PFSK-1 (cell line): ENCODE results near the gene GLUD2.

Source experiments
- POLR2AphosphoS5 ChIP-seq: IDR thresholded peaks from 2 replicates; pipeline ENCODE4 v1.6.1; 2012; ENCODE audit warnings: low read depth, mild to moderate bottlenecking, control low read depth, low read length, moderate library complexity
- REST ChIP-seq, 2 experiments: IDR thresholded peaks; 2 replicates each; pipeline versions ENCODE4 v1.6.1 to v1.8.0; 2011 to 2012; ENCODE audit warnings: low read depth in 2 of 2, low read length in 2 of 2, control low read depth in 1 of 2, inconsistent platforms in 1 of 2, mild to moderate bottlenecking in 1 of 2, moderate library complexity in 1 of 2; ENCODE audit not compliant: insufficient read depth in 1 of 2
- SIN3A ChIP-seq: IDR thresholded peaks from 2 replicates; pipeline ENCODE4 v1.6.1; 2012; ENCODE audit warnings: mild to moderate bottlenecking, low read length, moderate library complexity, borderline replicate concordance; ENCODE audit not compliant: insufficient read depth
- TAF1 ChIP-seq: IDR thresholded peaks from 2 replicates; pipeline ENCODE4 v1.6.1; 2012; ENCODE audit warnings: low read length, control low read depth, borderline replicate concordance; ENCODE audit not compliant: insufficient read depth

GRCh38 chrX:121013897-121014455 is 33.4 kb upstream of the GLUD2 start:
- TF ChIP-seq POLR2AphosphoS5 (no peak), REST (IDR thresholded peaks at IDR 0.05; ENCODE audit: insufficient read depth in 1 of 2, low read depth in 2 of 2, low read length in 2 of 2) (no peak), SIN3A (no peak), TAF1 (no peak)
